Measurements from ENCODE around the gene LRSAM1.

Gene LRSAM1

GRCh38 chr9:127497656-127498290, 46.5 kb downstream of the LRSAM1 start:
- no peak for DNase-seq (ENCODE audit: low spot score)

DNA sequence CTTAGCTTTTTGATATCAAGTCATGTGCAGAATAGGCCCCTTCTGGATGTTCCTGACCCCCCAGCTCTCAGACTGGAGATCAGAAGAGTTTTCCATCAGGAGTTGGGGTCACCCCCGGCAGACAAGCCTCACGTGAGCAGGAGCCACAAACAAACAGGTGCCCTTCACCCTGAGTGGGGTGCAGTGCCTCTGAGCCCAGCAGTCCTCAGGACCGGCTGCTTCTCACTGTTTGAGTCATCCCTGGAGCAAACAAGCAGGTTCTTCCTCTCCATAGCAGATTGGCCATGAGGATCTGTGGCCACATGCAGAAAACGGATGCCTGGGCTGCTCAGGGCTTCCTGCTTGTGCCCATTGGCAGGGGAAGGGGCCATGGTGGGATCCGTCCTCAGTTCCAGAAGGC, 47.0 kb downstream of the LRSAM1 start:
- no peak for DNase-seq (ENCODE audit: low spot score)

GRCh38 chr9:127500399-127500798, 49.1 kb downstream of the LRSAM1 start:
- DNase-seq (ENCODE audit: low spot score) = no peak

DNA sequence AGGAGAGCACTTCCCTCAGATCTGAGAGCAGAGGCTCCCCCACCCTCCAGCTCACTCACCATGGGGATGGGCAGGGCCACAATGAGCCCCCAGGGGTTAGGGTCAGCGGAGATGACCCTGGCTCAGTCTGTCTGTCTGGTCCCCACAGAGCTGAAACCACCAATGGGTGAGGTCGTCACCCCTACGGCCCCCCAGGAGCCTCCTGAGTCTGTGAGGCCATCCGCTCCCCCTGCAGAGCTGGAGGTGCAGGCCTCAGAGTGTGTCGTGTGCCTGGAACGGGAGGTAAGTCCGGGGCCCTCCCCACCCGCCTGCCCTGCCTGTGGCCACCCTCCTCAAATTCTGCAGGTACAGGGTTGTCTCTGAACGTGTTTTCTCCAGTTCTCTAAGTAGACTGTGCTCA, 49.6 kb downstream of the LRSAM1 start:
- DNase-seq (ENCODE audit: low spot score) = no peak

- no peak for DNase-seq (ENCODE audit: low spot score)
These were observed 50.6 kb downstream of the LRSAM1 start for GRCh38 chr9:127501821-127502343.

DNA sequence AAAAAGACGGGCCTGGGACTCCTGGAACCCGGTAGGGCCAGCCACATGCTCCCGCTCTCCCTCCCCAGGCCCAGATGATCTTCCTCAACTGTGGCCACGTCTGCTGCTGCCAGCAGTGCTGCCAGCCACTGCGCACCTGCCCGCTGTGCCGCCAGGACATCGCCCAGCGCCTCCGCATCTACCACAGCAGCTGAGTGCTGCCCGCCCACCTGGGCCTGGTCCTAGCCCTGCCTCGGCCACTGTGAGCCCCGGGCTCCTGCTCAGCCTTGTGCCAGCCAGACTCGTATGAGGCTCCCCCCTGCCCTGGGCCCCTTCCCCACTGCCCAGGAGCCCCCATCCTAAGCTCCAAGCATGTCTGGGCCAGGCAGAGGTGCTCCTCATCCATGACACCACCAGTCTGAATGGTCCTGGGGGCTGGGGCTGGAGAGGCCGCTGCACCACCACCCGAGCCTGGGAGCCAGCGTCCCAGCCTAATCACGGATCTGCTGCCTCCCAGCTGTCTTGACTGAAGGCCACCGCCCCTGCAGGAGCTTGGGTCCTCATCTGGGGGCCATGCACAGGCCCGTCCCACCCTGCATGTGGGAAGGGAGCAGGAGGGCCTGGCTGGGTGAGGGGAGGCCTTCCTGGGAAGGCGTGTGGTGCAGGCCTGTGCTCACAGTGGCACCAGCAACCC, 51.5 kb downstream of the LRSAM1 start:
- no peak for DNase-seq (ENCODE audit: low spot score)

GRCh38 chr9:127503379-127503921, 52.1 kb downstream of the LRSAM1 start:
- no peak for DNase-seq (ENCODE audit: low spot score)

- DNase-seq (ENCODE audit: low spot score) = peak; percentile 81
These were observed 52.9 kb downstream of the LRSAM1 start for GRCh38 chr9:127503947-127504886.

GRCh38 chr9:127504887-127505251, 53.6 kb downstream of the LRSAM1 start:
- no peak for DNase-seq (ENCODE audit: low spot score)

DNA sequence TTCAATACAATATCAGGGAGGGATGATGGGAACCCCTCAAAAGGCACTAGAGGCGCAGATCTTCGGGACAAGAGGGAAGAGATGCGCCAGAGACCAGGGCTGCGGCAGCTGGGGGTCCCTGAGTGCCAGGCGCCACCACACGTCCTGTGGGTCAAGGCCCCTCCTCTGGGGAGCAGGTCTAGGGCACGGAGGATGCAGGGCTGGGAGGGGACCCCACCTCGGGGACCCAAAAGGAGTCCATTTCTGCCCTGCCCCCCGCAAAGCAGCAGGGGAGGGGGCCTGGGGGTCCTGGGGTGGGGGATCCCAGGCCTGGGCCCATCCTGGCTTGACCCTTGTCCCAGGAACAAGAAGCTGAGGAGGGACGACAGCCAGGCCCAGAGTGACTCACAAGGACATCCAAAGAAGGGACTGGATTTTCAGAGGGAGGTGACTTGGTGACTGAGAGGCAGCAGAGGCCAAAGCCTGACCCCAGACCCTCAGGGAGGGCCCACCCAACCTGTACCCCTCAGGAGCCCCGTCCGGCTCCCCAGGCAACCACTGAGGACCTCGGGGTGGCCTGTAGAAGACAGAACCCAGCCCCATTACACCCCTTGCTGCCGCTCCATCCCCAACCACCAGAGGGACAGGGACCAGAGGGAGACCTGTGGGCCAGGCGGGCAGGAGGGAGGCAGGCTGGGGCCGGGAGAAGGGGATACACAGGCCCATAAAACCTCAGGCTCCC, 54.2 kb downstream of the LRSAM1 start:
- DNase-seq (ENCODE audit: low spot score) = peak; percentile 36

- no peak for DNase-seq (ENCODE audit: low spot score)
These were observed 55.0 kb downstream of the LRSAM1 start for GRCh38 chr9:127506117-127506813.

DNA sequence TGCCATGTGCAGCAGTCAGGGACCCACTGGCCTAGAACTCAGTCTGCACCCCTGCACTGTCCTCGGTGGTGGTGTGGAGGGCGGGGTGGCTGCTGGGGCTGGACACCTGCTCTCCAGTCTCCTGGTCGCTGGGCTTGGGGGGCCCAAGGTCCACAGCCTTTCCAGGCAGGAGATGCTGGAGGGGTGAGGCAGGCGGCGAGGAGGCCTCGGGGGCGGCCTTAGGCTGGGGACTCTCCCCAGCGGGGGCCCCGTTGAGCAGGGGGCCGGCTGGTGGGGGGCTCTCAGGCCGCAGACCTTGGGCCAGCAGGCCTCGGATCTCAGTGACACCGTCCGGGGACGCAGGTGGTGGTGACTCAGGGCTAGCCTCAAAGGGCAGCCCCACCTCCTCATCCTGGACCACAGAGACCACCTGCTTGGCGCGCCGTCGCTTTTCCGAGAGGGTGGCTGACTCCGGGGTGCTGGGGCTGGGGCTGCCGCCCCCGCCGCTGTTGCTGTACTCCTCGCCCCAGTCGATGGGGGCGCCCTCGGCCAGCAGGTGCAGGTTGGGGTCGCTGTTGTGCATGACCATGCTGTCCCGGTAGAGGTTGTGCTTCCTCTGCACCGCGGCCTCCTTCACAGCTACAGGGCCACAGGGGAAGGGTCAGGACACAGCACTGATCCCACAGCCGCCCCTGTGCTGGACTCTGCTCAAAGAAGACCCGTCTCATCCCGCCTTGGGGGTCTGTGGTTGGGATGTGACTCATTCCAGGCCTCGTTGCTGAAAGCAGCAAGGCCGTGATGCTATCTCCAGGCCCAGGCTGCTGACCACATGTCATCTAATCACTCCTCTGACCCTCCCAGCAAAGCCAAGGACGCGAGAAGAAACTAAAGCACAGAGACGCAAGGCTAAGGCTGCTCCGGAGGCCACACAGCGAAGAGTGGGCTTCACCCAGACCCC, 55.8 kb downstream of the LRSAM1 start:
- no peak for DNase-seq (ENCODE audit: low spot score)

DNA sequence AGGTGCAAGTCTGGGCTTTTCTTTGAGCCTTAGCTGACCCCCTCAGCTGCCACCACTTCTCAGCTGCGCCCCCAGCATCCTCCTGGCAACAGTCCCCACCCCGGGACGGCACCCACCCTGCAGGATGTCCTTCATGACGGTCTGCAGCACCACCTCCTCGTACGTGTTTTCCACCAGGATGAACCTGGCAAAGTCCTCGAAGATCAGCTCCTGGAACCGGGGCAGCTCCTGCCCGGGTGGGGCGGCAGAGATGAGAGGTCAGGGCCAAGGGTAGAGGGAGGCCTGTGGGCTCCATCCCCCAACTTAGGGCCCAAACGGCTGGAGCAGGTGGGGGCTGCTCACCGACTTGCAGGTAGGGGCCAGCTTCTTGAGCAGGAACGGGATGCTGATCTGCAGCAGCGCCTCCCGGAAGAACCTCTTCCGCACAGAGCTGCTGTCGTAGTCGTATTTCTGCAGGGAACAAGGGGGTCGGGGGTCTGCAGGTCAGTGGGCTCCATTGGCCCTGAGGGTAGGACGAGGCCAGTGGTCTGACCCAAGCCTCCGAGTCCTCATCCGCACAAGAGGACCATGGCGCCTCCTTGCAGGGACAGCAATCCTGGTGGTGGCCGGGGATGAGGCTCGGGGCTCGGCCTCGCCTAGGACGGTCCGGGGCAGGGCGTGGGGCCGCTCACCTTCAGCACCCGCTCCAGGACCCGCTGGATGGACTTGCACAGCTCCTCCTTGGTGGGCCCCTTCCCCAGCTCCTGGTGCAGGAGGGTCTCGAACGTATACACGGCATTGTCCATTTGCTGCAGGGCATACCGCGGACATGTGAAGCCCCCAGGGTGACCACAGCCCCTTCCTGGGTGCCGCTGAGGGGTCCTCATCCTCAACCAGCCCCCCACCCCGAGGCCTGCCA, 56.7 kb downstream of the LRSAM1 start:
- no peak for DNase-seq (ENCODE audit: low spot score)

DNA sequence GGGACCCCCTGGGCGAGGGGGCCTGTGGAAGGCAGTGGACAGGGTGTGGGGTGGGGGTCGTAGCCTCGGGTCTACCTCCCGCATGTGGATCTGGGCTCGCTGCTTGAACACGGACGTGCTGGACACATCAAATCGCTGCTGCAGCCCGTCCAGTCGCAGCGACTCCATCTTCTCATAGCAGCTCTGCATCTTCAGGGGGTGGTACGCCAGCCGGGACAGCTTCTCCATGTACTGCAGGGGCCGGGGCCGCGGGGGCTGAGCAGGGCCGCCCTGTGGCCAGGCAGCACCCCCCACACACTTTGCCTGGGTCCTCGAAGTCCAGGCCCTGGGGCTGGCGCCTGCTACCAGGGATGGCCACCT, 57.6 kb downstream of the LRSAM1 start:
- no peak for DNase-seq (ENCODE audit: low spot score)

DNA sequence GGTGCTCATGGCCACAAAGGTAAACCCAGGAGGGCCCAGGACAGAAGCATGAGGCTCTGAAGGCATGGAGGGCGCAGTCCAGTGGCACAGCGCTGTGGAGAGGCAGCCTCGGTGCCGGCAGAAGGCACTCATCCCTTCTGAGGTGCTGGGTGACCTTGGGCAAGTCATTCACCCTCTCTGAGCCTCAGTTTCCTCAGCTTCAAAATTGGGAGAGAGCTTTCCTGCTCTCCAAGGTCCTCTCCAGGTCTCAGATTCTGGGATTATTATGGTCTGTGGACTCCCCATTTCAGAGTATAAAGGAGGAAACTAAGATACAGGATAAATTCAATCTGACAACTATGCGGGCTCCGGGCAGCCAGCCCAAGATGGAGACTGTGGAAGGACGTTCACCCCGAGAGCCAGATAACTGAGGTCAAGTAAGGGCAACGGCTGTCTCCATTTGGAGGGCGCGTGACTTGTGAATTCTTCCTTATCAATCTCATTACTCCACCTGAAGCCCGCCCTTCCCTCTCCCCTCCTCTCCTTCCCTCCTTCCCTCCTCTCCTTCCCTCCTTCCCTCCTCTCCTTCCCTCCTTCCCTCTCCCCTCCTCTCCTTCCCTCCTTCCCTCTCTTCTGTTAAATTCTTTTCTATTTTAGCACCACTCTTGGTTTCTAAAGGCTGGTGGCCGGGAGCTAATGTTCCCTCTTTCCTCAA, 58.1 kb downstream of the LRSAM1 start:
- DNase-seq (ENCODE audit: low spot score) = peak; percentile 27

- DNase-seq (ENCODE audit: low spot score) = no peak
These were observed 58.6 kb downstream of the LRSAM1 start for GRCh38 chr9:127509955-127510299.

DNA sequence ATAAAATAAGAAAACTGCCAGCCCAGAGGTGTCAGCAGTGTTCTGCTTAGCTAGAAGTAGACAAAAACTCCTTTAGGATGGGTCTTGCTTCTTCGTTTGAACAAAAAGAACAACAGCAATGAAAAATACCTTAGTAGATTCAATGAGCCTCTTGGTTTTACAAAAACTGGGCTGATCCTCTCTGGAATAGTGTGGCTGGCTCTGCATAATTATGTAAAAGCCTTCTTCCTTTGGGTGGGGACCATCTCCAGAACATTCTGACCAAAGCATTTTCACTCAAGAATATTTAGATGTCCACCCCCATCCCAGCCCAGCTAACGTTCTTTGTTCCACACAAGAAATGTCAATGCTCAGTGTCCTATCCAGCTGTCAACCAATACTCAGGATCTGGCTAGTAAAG, 63.2 kb downstream of the LRSAM1 start:
- DNase-seq (ENCODE audit: low spot score) = no peak

- no peak for DNase-seq (ENCODE audit: low spot score)
These were observed 65.7 kb downstream of the LRSAM1 start for GRCh38 chr9:127516835-127517607.

Data from hematopoietic multipotent progenitor cell treated with erythropoietin and hydrocortisone succinate and interleukin-3 and kit ligand, for 15 days (in vitro differentiated cells).